ENCODE results near the gene RCAN3. TPM values are rescaled to one million over a fixed set of nuclear protein-coding genes. Genes with fewer than 3 reads are reported as not detected.

RCAN3 gene
- total RNA-seq, 1 donor from 2014 or later, result 0.94 TPM

GRCh38 chr1:24572301-24572700 is 69.7 kb downstream of the RCAN3 start:
- DNase-seq (ENCODE audit: low read depth), result peak; percentile 24

GRCh38 chr1:24575905-24576587 is 73.4 kb downstream of the RCAN3 start:
- no peak for DNase-seq (ENCODE audit: low read depth)

GRCh38 chr1:24578846-24579245 is 76.2 kb downstream of the RCAN3 start:
- no peak for DNase-seq (ENCODE audit: low read depth)

GRCh38 chr1:24580756-24581155 is 78.1 kb downstream of the RCAN3 start:
- DNase-seq (ENCODE audit: low read depth), result no peak

GRCh38 chr1:24584171-24584647 is 81.6 kb downstream of the RCAN3 start:
- peak; percentile 37 for DNase-seq (ENCODE audit: low read depth)

- no peak for DNase-seq (ENCODE audit: low read depth)
These were observed 83.5 kb downstream of the RCAN3 start for GRCh38 chr1:24586119-24586518.

- peak; percentile 48 for DNase-seq (ENCODE audit: low read depth)
These were observed 84.6 kb downstream of the RCAN3 start for GRCh38 chr1:24586970-24587820.

GRCh38 chr1:24588573-24588972 is 85.9 kb downstream of the RCAN3 start:
- no peak for DNase-seq (ENCODE audit: low read depth)

- no peak for DNase-seq (ENCODE audit: low read depth)
These were observed 86.6 kb downstream of the RCAN3 start for GRCh38 chr1:24589200-24589599.

Other genes starting within 250 kb of the RCAN3 start
- not detected in 2 replicates for gene GRHL3, start 183.5 kb upstream of the RCAN3 start, total RNA-seq
- 2.0 and 2.5 TPM in 2 replicates for gene STPG1, start 89.1 kb upstream of the RCAN3 start, total RNA-seq
- 7.8 and 14.8 TPM in 2 replicates for gene NIPAL3, start 87.0 kb upstream of the RCAN3 start, total RNA-seq
- gene NCMAP, start 53.3 kb downstream of the RCAN3 start, total RNA-seq, result not detected in 2 replicates
- 58.6 and 63.5 TPM in 2 replicates for gene SRRM1, start 140.5 kb downstream of the RCAN3 start, total RNA-seq
- 910 and 1,271 TPM in 2 replicates for gene CLIC4, start 242.6 kb downstream of the RCAN3 start, total RNA-seq

All from myocyte (in vitro differentiated cells).